Measurements from ENCODE around the gene SYNPO2.

- TF ChIP-seq CTCF (IDR thresholded peaks at IDR 0.05) (no peak), POLR2AphosphoS5 (IDR thresholded peaks at IDR 0.05; ENCODE audit: low read depth, low read length) (no peak), REST (IDR thresholded peaks at IDR 0.05; ENCODE audit: insufficient read depth in 1 of 2, low read depth in 2 of 2, low read length in 1 of 2) (no peak)
These were observed 168.8 kb downstream of the SYNPO2 start for GRCh38 chr4:119057417-119057816.
